Smooth muscle cell (in vitro differentiated cells): ENCODE measurements around the gene GAGE12J. TPM values are rescaled to one million over a fixed set of nuclear protein-coding genes. Genes with fewer than 3 reads are reported as not detected.
"Not testable (repeated sequence)": the region's sequence is repeated elsewhere in the genome, so short reads cannot be mapped to it uniquely, and the experiment has no call there.

Experiments used
- DNase-seq: peaks from one replicate; lab custom pipeline; 2025; ENCODE audit not compliant: unreplicated experiment; lab: John Stamatoyannopoulos, UW
- H2AFZ ChIP-seq: fragments of 200-600 bp; sonication (generic); 2 replicates; pipeline ENCODE4 v1.6.0; 2016; ENCODE audit warnings: antibody characterized with exemption, low read depth, mild to moderate bottlenecking
- H3F3A ChIP-seq: fragments of 200-600 bp; sonication (generic); 2 replicates; pipeline ENCODE4 v1.6.0; 2017; ENCODE audit warnings: antibody characterized with exemption, low read depth
- H3K27ac ChIP-seq: fragments of 200-600 bp; sonication (generic); 2 replicates; pipeline ENCODE4 v1.5.1; 2016; ENCODE audit warnings: low read depth, mild to moderate bottlenecking
- H3K27me3 ChIP-seq: fragments of 200-600 bp; sonication (generic); 2 replicates; pipeline ENCODE4 v1.6.1; 2016; ENCODE audit warnings: low read depth, mild to moderate bottlenecking
- H3K36me3 ChIP-seq: fragments of 200-600 bp; sonication (generic); 2 replicates; pipeline ENCODE4 v1.5.1; 2016; ENCODE audit warnings: low read depth
- H3K4me1 ChIP-seq: fragments of 200-600 bp; sonication (generic); 2 replicates; pipeline ENCODE4 v1.5.1; 2016; ENCODE audit warnings: low read depth
- H3K4me2 ChIP-seq: fragments of 200-600 bp; sonication (generic); 2 replicates; pipeline ENCODE4 v1.6.0; 2016; ENCODE audit warnings: mild to moderate bottlenecking
- H3K4me3 ChIP-seq: fragments of 200-600 bp; sonication (generic); 2 replicates; pipeline ENCODE4 v1.5.1; 2016; ENCODE audit warnings: mild to moderate bottlenecking
- H3K79me2 ChIP-seq: fragments of 200-600 bp; sonication (generic); 2 replicates; pipeline ENCODE4 v1.6.0; 2016; ENCODE audit warnings: low read depth, mild to moderate bottlenecking
- H3K9ac ChIP-seq: fragments of 200-600 bp; sonication (generic); 2 replicates; pipeline ENCODE4 v1.6.0; 2016; ENCODE audit warnings: low read depth
- H3K9me3 ChIP-seq: fragments of 200-600 bp; sonication (generic); replicated peaks from 2 replicates; pipeline ENCODE4 v1.5.1; 2016; ENCODE audit warnings: low read depth
- H4K20me1 ChIP-seq: fragments of 200-600 bp; sonication (generic); 2 replicates; pipeline ENCODE4 v1.6.0; 2016; ENCODE audit warnings: low read depth
- CTCF ChIP-seq: fragments of 200-600 bp; sonication (generic); IDR thresholded peaks from 2 replicates; pipeline ENCODE4 v1.5.1; 2017; ENCODE audit warnings: borderline replicate concordance, mild to moderate bottlenecking, antibody characterized with exemption; ENCODE audit not compliant: insufficient read depth, poor library complexity, severe bottlenecking
- WGBS: methylation state at CpG from one replicate; pipeline ENCODE4 v1.1.7; 2016; ENCODE audit warnings: low lambda C conversion rate; 5-methylcytosine and 5-hydroxymethylcytosine counted together
- polyA plus RNA-seq: library from polyadenylated mRNA; unstranded; fragments of >200 nt; fragmentation: Nextera tagmentation; extraction: Ambion mirVana; gene quantifications from 2 replicates; pipeline ENCODE4 v1.2.1, GENCODE V29; 2016
- total RNA-seq: library from RNA; depleted of rRNA; stranded (reverse); fragments of >200 nt; gene quantifications from 2 replicates; pipeline ENCODE4 v1.2.3, GENCODE V29; 2014

Gene GAGE12J
- total and polyA plus RNA-seq, 2 experiments from 2014 or later, result not detected

DNA sequence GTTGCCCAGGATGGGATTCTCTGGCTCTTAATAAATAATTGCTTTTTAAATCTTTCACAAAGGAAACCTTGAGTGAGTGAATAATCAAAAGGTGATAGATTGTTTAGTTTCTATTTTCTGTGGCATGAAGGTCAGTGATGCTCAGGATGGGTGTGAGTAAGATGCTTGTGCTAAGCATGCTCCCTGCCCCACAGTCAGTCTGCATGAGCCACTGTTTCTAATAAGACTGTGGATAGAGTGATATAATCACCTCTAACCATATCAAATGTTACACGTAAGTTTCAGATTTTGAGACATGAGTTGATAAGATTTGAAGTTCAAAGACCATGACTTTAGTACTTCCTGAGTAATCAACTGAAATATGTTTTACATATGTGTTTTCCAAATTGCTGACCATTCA is 21.1 kb upstream of the GAGE12J start:
- no peak for DNase-seq
- Histone ChIP-seq H2AFZ (no peak overlapping the region), H3K9me3 (no peaks in the 10 kb centered on the region), H3K9ac (no peak overlapping the region), H3K4me1 (no peaks in the 10 kb centered on the region), H3K27me3 (no peaks in the 10 kb centered on the region), H3K4me3 (no peak overlapping the region), H3K79me2 (no peaks in the 10 kb centered on the region), H3K4me2 (no peak overlapping the region), H3K27ac (no peak overlapping the region), H3K36me3 (no peaks in the 10 kb centered on the region), H4K20me1 (no peaks in the 10 kb centered on the region), H3F3A (no peaks in the 10 kb centered on the region)
- WGBS, result 79% methylated on average over 1 of the region's 1 CpG
- TF ChIP-seq CTCF, result no peak

DNA sequence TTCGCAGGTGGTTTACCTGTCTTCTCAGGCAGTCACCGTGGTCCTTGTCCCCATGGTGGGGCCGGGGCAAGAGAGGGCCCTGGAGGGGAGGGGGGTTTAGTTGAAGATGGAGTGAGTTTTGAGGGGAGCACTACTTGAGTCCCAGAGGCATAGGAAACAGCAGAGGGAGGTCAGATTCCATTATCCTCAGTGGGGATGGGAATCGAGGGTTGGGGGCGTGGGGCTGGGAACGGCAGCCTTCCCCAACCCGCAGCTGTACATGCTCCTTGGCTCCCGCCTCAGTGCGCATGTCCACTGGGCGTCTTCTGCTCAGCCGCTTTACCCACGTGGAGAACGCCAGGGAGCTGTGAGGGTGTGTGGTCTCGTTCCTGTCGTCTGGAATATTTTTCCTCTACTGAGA is 18.5 kb upstream of the GAGE12J start, which contains the start of gene GAGE10:
GAGE10 (plus strand) TSS at position 301 of the 400 bp plus-strand sequence. CDS start 1,214 bp downstream, outside the sequence.
- Histone ChIP-seq H3K4me1 (no peaks in the 10 kb centered on the region), H4K20me1 (no peaks in the 10 kb centered on the region), H2AFZ (no peak within 1 kb of the TSS), H3K36me3 (no peaks in the 10 kb centered on the region), H3K4me3 (no peak within 1 kb of the TSS), H3K27me3 (no peaks in the 10 kb centered on the region), H3K9ac (no peak within 1 kb of the TSS), H3F3A (no peaks in the 10 kb centered on the region), H3K9me3 (no peaks in the 10 kb centered on the region), H3K4me2 (no peak within 1 kb of the TSS), H3K79me2 (no peaks in the 10 kb centered on the region), H3K27ac (no peak within 1 kb of the TSS)
- DNase-seq, result no peak
- no peak for TF ChIP-seq CTCF
- 78% methylated on average over 11 of the region's 15 CpGs for WGBS

DNA sequence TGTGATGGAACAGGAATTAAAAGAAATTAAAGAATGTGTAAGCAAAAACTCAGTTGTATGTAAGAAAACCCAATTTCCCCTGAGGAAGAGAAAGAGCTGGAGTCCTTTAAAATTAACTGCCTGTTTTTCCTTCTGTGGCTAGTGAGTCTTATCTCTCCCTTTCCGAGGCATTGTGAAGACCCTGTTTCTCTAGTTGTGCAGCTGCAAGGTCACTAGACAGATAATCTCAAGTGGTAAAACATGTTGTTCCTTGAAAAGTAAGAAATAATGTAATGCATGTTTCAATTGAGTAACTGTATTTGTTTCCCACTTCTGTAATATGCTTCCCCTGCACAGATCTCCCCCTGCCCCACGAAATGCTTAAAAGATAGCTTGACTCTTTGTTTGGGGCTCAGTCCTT is 14.1 kb upstream of the GAGE12J start:
- H3K9ac ChIP-seq, H3K4me1 ChIP-seq, DNase-seq, H3K27me3 ChIP-seq, H3K27ac ChIP-seq, H3K36me3 ChIP-seq, H3K4me3 ChIP-seq, H2AFZ ChIP-seq, H3F3A ChIP-seq, H3K4me2 ChIP-seq, H3K79me2 ChIP-seq, H4K20me1 ChIP-seq, H3K9me3 ChIP-seq: not testable (repeated sequence)
- WGBS, result 37% methylated on average over 2 of the region's 2 CpGs

- 78% methylated on average over 15 of the region's 15 CpGs for WGBS
- Histone ChIP-seq H3K4me1 (no peaks in the 10 kb centered on the region), H3K4me2 (peak overlapping the region; percentile 81), H3K9ac (no peak overlapping the region), H3K36me3 (no peaks in the 10 kb centered on the region), H3F3A (no peaks in the 10 kb centered on the region), H3K27me3 (no peaks in the 10 kb centered on the region), H2AFZ (no peak overlapping the region), H4K20me1 (no peaks in the 10 kb centered on the region), H3K4me3 (peak overlapping the region; percentile 36), H3K27ac (no peak overlapping the region), H3K79me2 (no peaks in the 10 kb centered on the region), H3K9me3 (no peaks in the 10 kb centered on the region)
- DNase-seq, result no peak
- no peak for TF ChIP-seq CTCF
These were observed 13.1 kb upstream of the GAGE12J start for GRCh38 chrX:49308604-49309269.
